ENCODE data around the gene COX6B2.
"Not testable (repeated sequence)": the region's sequence is repeated elsewhere in the genome, so short reads cannot be mapped to it uniquely, and the experiment has no call there.

The COX6B2 gene

DNA sequence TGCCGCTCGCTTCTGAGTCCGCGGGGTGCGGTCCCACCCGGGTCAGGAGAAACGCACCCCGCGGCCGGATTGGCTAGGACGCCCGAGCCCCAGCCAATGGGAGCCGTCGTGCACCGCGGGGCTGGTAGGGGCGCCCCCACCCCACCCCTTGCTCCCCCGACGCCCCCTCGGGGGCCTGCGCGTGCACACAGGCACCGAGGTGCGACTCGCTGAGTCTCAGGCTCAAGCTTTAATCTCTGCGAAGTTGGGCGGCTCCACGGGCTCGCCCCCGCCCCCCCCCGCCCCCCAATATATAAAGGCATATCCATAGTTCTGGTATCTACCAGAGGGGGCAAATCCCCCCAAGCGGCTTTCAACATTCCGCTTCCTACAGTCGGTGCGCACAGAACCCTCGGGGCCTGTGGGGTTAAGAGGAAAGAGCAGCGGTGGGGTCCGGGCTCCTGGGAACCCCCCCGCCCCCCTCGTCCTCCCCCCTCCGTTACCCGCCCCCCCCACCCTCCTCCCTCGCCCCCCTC lies at the start of gene COX6B2:
Gene COX6B2 (minus strand): TSS at position 22 of the 515 bp plus-strand sequence. CDS start 198 bp downstream, outside the sequence.
- no peak for DNase-seq

GRCh38 chr19:55402509-55402908 lies 48.0 kb upstream of the COX6B2 start:
- DNase-seq, result no peak

- DNase-seq, result not testable (repeated sequence)
Observed at GRCh38 chr19:55401390-55401789, 46.9 kb upstream of the COX6B2 start.

GRCh38 chr19:55400281-55401087 lies 46.0 kb upstream of the COX6B2 start:
- DNase-seq, result no peak

- DNase-seq, result no peak
Observed at GRCh38 chr19:55398200-55398925, 43.8 kb upstream of the COX6B2 start.

GRCh38 chr19:55392820-55393761 lies 38.6 kb upstream of the COX6B2 start:
- DNase-seq, result no peak

DNA sequence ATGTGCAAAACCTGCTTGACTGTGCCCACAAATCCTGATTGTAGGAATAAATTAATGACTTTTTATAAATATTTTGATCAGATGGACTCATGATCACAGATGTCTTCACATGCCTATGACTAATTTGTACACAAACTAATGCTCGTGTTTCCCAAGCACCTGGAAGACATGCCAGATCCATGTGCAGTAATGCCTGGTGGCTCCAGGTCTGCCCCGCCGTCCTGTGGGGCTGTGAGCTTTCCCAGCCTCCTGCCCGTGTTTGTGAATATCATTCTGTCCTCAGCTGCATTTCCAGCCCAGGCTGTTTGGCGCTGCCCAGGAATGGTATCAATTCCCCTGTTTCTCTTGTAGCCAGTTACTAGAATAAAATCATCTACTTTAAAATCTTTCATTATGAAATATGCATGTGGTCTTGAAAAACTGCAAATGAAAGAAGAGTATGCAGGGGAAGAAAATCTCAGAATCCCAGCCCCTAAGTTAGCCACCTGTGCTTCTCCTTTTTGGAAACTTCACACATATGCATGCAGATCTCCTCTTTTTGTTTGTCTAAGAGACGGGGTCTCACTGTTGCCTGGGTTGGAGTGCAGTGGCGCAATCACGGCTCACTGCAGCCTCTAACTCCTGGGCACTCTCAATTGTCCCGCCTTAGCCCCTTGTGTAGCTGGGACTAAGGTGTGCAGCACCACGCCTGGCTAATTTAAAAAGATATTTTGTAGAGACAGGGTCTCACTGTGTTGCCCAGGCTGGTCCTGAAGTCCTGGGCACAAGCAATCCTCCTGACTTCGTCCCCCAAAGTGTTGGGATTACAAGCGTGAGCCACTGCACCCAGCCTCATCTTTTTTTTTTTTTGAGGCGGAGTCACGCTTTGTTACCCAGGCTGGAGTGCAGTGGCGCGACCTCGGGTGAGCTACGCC lies 37.4 kb upstream of the COX6B2 start:
- DNase-seq, result no peak

DNA sequence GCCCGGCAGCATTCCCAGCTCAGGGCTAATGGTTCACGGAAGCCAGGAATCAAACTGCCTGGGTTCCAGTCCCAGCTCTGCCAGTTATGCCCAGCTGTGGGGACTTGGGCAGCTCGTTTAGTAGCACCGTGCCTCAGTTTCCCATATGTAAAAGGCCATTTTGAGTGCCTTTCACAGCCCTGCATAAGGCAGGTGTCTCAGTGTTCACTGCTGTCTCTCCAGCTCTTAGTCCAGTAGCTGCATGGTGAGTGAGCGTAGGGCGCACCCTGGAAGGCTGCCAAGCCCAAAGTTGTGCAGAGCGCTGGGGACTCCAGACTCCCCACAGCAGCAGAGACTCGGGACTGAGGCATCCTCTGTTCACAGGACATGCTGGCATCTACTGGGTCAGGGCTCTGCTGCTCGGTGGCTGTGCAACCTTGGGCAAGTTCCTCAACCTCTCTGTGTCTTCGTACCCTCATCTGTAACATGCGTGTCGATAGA lies 36.7 kb upstream of the COX6B2 start:
- no peak for DNase-seq

DNA sequence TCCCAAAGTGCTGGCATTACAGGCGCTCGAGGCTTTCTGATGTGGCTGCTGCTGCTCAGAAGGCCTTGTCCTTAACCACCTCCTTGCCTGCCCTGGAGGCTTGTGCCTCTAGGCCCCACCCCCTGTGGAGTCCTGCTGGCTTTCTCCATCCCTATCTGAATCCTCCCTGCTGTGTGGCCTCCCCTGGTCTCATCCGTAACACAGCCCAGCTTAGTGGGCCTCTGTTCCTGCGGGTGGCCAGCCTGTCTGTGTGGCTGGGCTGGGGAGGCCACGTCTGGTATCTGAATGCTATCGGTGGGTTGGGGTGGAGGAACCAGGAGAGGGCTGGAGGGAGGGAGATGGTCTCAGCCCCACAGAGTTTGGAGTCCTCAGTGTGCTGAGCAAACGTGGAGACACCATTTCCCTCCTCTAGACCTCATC lies 36.0 kb upstream of the COX6B2 start:
- no peak for DNase-seq

- no peak for DNase-seq
Observed at GRCh38 chr19:55389386-55390317, 35.1 kb upstream of the COX6B2 start.

- DNase-seq, result no peak
Observed at GRCh38 chr19:55387736-55388497, 33.4 kb upstream of the COX6B2 start.

DNA sequence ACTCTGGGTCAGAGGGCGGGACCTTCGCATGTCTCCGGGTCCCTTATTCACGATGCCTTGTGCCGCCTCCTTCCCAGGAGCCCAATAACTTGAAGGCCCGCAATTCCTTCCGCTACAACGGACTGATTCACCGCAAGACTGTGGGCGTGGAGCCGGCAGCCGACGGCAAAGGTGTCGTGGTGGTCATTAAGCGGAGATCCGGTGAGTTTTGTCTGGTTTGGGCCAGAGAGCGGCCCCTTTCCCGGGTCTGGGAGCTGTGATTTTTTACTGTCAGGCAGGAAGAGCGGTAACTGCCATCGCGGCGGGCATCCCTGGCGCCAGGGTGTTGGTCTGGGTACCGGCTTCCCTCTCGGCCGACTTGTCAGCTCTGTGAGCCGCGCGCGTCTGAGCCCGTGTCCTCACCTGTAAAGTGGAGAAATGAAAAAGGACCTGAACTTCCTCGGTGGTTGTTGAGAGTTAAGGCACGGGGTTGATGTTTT lies 32.0 kb upstream of the COX6B2 start:
- DNase-seq, result no peak

DNA sequence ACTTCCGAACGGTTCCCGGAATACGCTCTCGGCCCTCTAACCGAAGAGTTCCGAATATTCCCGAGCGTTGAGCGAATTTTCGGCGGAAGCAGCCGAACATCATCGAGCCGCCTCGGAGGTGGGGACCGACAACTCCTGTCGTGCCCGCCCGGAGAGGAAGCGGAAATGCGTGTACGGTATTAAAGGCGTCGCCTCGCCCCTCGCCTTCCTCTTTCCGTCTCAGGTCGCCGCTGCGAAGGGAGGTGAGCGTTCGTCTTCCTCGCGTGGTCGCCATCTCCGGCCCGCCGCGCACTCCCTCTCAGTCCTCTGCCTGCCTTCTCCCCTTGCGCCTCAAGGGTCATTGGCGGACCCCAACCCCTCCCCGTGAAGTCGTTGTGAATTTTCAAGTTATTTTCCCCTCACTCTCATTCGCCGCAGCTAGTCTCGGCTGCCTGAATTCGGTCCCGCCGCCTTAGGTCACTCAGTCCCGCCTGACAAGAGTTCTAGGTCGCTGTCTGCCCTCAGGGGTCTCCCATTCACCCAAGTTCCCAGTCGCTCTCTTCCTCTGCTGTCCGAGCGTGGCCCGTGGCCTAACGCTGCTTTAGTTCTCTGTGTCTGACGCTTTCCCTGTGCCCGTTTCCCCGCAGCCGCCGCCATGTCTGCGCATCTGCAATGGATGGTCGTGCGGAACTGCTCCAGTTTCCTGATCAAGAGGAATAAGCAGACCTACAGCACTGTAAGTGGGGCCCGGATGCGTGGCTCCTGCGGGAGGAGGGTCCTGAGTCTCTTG lies 31.4 kb upstream of the COX6B2 start, which contains the start of gene RPL28:
Gene RPL28 (plus strand): TSS at position 209 of the 769 bp plus-strand sequence. CDS start 426 bp downstream, at position 635.
- DNase-seq, result peak; percentile 100

- peak; percentile 100 for DNase-seq
Observed at GRCh38 chr19:55384920-55385723, 30.6 kb upstream of the COX6B2 start.

DNA sequence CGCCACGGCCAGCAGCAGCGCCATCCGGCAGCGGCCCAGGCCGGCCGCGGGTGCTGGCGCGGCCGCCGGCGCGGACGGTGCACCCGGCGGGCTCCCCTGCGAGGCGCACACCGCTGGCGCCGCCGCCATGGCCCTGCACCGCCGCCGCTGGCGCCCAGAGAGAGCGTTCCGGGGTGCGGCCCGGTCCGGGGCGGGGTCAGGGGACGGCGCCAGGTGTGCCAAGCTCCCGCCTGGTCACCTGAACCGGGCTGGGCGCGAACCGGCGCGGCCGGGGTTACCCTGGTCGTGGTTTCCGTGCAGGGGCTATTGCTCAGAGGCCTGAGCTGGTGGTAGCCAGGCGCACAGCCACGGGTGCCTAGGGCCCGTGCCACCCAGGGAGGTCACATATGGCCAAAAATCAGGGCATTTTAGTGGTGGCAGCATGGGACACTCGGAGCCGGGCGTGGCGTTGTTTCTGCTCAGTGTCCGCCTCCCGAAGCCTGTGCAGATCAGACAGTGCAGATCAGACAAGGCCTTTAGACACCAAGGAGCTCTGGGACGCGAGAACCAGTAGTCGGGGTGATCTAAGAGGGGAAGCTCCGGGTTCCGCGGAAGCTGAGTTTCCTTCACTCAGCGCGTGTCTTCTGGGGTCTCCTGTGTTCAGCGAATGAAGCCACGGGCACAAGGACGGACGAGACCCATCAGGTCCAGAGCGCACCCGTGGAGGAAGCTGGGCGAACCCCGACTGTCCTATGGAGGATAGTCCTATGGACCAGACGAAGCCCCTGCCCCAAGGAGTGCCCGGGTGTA lies 29.8 kb upstream of the COX6B2 start, which contains the start of gene TMEM238:
Gene TMEM238 (minus strand): TSS at position 162 of the 789 bp plus-strand sequence. CDS start 33 bp downstream, at position 129.
- peak; percentile 40 for DNase-seq
